Activated naive CD8-positive, alpha-beta T cell treated with anti-CD3 and anti-CD28 coated beads for 36 hours (primary cell): ENCODE measurements around the gene WFDC2. TPM values are rescaled to one million over a fixed set of nuclear protein-coding genes. Genes with fewer than 3 reads are reported as not detected.

Source experiments
- DNase-seq: peaks from one replicate; pipeline ENCODE4 v3.0.0; 2021
- H3K27ac Mint-ChIP-seq: one replicate; pipeline ENCODE4 v1.8.0; 2022; ENCODE audit warnings: mild to moderate bottlenecking, moderate library complexity, mixed read lengths
- H3K27me3 Mint-ChIP-seq: one replicate; pipeline ENCODE4 v1.8.0; 2022; ENCODE audit warnings: mild to moderate bottlenecking, mixed read lengths
- H3K36me3 Mint-ChIP-seq: one replicate; pipeline ENCODE4 v1.8.0; 2021; ENCODE audit warnings: mild to moderate bottlenecking, mixed read lengths
- H3K4me1 Mint-ChIP-seq: one replicate; pipeline ENCODE4 v1.8.0; 2021; ENCODE audit warnings: mixed read lengths
- H3K4me3 Mint-ChIP-seq: one replicate; pipeline ENCODE4 v1.8.0; 2022; ENCODE audit warnings: mild to moderate bottlenecking, moderate library complexity, mixed read lengths
- H3K9me3 Mint-ChIP-seq: one replicate; pipeline ENCODE4 v1.8.0; 2022; ENCODE audit warnings: mixed read lengths
- total RNA-seq, 2 experiments: library from RNA; stranded (reverse); gene quantifications; one replicate each; pipeline ENCODE4 v1.2.3, GENCODE V29; 2021

The WFDC2 gene, protein sequence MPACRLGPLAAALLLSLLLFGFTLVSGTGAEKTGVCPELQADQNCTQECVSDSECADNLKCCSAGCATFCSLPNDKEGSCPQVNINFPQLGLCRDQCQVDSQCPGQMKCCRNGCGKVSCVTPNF
- total RNA-seq: under 1 TPM in 1 of 2 experiments, not detected in 1; 0.98 TPM

DNA sequence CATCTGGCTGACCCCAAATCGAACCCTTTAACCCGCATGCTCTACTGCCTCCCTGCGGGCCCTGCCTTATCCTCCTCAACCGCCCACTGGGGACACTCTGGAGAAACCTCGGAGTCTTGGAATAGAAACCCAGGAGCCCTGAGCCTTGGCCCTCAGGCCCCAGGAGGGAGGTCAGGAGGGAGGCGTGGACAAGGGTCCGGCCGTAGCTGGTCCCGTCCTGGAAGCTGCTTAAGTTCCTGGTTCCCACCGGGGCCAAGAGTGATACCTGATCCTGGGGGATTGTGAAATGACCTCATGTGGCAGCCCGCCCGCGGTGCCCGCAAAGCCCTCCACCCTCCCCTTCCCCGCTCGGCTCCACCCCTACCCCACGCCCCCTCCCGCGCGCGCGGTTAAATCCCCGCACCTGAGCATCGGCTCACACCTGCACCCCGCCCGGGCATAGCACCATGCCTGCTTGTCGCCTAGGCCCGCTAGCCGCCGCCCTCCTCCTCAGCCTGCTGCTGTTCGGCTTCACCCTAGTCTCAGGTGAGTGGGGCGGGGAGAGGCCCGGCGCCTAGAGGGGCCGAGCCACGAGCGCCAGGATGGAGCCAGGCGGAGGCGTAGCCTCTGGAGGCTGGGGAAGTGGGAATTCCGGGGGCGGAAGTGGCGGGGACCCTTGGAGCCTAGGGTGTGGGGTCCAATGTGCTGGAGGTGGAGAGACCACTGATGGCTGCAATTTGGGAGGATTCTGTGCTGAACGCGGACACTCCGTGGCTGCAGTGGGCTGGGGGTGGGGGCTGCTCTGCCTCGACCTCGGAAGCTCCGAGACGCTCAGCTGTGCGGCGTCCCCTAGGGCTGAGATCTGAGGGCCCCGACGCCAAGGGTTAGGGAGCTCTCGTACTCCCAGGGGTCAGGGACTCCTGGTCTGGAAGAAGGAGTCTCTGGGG is at the start of gene WFDC2:
Gene WFDC2, plus strand, starts transcription at position 418 of the 926 bp plus-strand sequence. Its CDS starts 29 bp downstream, at position 447.
- H3K27ac Mint-ChIP-seq: no peak within 1 kb of the TSS
- no peak for DNase-seq
- peaks cover 3% of the 10 kb centered on the region for H3K4me1 Mint-ChIP-seq

GRCh38 chr20:45420125-45420524 is 49.4 kb upstream of the WFDC2 start:
- no peak for DNase-seq
- Mint-ChIP-seq H3K4me1 (peaks cover 22% of the 10 kb centered on the region), H3K9me3 (no peaks in the 10 kb centered on the region), H3K27me3 (no peaks in the 10 kb centered on the region), H3K27ac (peak overlapping the region; percentile 3), H3K36me3 (peaks cover 21% of the 10 kb centered on the region), H3K4me3 (no peak overlapping the region)

More for the DNA sequence above, at the start of gene WFDC2:
- Mint-ChIP-seq H3K9me3 (peaks cover 1% of the 10 kb centered on the region), H3K4me3 (peak within 1 kb of the TSS; percentile 47), H3K36me3 (no peaks in the 10 kb centered on the region), H3K27me3 (peaks cover 41% of the 10 kb centered on the region)

DNA sequence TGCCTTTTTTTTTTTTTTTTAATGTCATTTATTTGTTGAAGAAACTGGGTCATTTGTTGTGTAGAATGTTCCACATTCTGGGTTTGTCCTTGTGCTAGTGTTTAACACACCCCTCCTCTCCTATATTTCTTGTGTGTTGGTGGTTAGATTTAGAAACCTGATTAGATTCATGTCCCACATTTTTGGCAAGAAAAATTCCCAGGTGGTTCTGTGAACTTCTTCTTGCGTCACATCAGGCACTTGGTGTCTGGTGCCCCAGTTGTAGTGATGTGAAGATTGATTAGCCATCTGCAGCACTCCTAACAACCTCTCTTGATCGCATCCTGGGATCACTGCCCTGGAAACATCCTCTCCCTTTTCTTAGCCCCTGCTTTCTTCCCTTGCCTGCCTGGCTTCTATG is 45.9 kb upstream of the WFDC2 start:
- Mint-ChIP-seq H3K27me3 (no peaks in the 10 kb centered on the region), H3K36me3 (peaks cover 26% of the 10 kb centered on the region), H3K27ac (no peak overlapping the region), H3K9me3 (no peaks in the 10 kb centered on the region), H3K4me3 (no peak overlapping the region), H3K4me1 (peaks cover 7% of the 10 kb centered on the region)
- DNase-seq: no peak

GRCh38 chr20:45425561-45425960 is 44.0 kb upstream of the WFDC2 start:
- Mint-ChIP-seq H3K36me3 (peaks cover 15% of the 10 kb centered on the region), H3K9me3 (no peaks in the 10 kb centered on the region), H3K4me1 (no peaks in the 10 kb centered on the region), H3K4me3 (no peak overlapping the region), H3K27ac (no peak overlapping the region), H3K27me3 (no peaks in the 10 kb centered on the region)
- no peak for DNase-seq

DNA sequence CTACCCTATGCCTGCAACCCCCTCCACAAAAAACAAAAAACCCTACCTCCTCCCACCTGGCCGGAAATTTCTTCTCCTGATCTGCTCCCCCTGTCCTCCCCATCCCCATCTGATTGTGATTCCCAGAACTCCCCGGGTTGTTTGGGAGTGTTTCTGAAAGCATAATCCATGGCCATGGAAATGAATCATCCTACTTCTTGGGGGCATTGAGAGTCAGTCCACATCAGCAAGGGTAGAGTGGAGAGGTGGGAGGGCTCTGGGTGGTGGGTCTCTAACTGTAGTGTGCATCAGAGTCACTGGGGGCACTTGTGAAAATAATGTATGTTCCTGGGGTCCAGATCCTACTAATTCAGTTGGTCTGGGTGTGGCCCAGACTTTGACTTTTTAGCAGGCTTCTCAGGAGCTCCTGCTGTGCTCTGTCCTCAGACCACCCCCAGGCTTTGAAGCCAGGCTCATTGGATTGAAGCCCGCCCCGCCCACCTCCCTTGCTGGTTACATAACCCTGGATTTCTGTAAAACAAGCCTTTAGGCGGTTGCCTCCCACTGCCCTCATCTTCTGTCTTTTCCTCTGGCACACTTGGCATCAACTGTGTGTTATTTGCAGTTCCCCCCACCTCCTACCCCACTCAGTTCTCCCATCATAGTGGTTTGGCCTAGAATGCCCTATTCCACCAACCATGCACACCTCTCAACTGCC is 43.1 kb upstream of the WFDC2 start:
- Mint-ChIP-seq H3K4me1 (no peaks in the 10 kb centered on the region), H3K4me3 (no peak overlapping the region), H3K27me3 (no peaks in the 10 kb centered on the region), H3K36me3 (peaks cover 13% of the 10 kb centered on the region), H3K27ac (no peak overlapping the region), H3K9me3 (no peaks in the 10 kb centered on the region)
- DNase-seq: no peak

DNA sequence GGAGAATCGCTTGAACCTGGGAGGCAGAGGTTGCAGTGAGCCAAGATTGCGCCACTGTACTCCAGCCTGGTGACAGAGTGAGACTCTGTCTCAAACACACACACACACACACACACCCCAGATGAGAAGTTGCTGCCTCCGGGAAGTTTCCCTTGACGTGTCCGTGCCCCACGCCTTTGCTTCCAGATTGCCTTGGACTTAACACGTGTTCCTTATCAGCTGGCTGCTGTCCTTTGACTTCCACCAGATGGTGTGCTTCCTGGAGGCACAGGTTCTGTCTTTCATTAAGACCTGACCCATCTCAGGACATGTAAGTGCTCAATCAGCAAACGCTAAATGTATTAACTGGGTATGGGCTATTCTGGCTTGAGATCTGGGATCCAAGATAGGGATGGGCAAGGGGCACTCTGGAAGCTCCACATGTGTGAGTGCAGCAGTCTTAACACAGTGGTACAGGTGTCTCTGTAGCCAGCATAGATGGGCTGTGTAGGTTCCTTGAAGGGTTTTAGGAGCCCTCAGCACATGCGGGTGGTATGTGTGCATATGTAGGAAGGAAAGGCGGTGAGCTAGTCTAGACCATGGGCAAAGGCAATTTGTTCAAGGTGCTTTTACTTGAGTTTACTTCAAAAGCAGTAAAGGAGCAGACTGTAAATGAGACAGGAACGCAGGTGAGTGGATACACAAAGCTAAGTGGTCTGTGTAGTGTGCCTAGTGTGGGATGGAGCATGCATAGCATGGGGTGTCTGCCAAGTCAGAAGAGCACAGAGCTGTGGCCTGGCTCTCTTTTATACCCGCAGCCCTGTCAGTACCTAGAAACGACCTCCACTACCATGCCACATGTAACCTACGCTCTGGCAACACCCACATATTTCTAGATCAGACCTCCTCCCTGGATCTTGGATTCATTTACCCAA is 42.1 kb upstream of the WFDC2 start:
- H3K27ac Mint-ChIP-seq: no peak overlapping the region
- DNase-seq: no peak
- peaks cover 16% of the 10 kb centered on the region for H3K36me3 Mint-ChIP-seq

GRCh38 chr20:45429618-45430017 is 39.9 kb upstream of the WFDC2 start:
- H3K27me3 Mint-ChIP-seq: no peaks in the 10 kb centered on the region
- no peak overlapping the region for H3K4me3 Mint-ChIP-seq

More for the DNA sequence above, 42.1 kb upstream of the WFDC2 start:
- Mint-ChIP-seq H3K27me3 (no peaks in the 10 kb centered on the region), H3K9me3 (no peaks in the 10 kb centered on the region), H3K4me1 (peaks cover 6% of the 10 kb centered on the region), H3K4me3 (no peak overlapping the region)

DNA sequence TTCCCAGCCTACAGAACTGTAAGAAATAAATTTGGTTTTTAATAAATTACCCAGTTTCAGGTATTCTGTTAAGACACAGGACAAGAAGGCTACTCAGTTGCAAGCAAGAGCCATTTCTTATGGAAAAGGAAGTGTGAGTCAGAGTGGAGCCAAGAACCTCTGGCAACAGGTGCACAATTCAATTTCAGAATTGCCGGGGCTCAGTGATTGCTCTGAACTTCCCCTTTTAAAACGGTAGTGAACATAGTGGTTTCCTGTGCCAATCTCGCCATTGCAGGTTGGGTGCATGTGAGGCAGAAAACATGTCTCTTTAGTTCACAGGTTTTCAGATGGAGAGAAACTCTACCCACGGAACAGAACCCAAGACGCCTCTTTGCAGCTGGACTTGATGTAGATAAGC is 37.3 kb upstream of the WFDC2 start:
- peaks cover 17% of the 10 kb centered on the region for H3K36me3 Mint-ChIP-seq
- no peak overlapping the region for H3K4me3 Mint-ChIP-seq
- no peak overlapping the region for H3K27ac Mint-ChIP-seq
- H3K9me3 Mint-ChIP-seq: no peaks in the 10 kb centered on the region
- DNase-seq: no peak
- H3K4me1 Mint-ChIP-seq: peaks cover 11% of the 10 kb centered on the region
- no peaks in the 10 kb centered on the region for H3K27me3 Mint-ChIP-seq

More at GRCh38 chr20:45429618-45430017, 39.9 kb upstream of the WFDC2 start:
- peaks cover 6% of the 10 kb centered on the region for H3K4me1 Mint-ChIP-seq
- no peaks in the 10 kb centered on the region for H3K9me3 Mint-ChIP-seq
- H3K27ac Mint-ChIP-seq: no peak overlapping the region
- DNase-seq: no peak
- peaks cover 23% of the 10 kb centered on the region for H3K36me3 Mint-ChIP-seq

DNA sequence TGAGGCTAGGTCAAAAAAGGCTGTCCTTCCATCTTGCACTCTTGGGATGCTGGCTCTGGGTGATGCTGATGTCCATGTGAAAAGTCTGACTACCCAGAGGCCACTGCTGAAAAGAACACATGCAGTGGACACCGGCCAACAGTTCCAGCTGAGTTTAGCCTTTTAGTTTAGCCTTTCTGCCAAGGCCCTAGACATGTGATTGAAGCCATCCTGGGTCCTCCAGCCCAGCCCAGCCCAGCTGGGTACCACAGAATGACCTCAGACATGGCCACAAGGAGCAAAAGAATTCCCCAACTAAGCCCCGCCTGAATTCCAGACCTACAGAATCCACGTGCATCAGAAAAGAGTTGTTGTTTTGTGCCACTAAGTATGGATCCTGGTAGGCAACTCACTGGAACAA is 36.2 kb upstream of the WFDC2 start:
- no peak overlapping the region for H3K4me3 Mint-ChIP-seq
- peaks cover 17% of the 10 kb centered on the region for H3K36me3 Mint-ChIP-seq
- peaks cover 11% of the 10 kb centered on the region for H3K4me1 Mint-ChIP-seq
- H3K27me3 Mint-ChIP-seq: no peaks in the 10 kb centered on the region
- H3K27ac Mint-ChIP-seq: no peak overlapping the region
- no peaks in the 10 kb centered on the region for H3K9me3 Mint-ChIP-seq
- no peak for DNase-seq

GRCh38 chr20:45433976-45434375 is 35.6 kb upstream of the WFDC2 start:
- Mint-ChIP-seq H3K9me3 (no peaks in the 10 kb centered on the region), H3K4me1 (peaks cover 11% of the 10 kb centered on the region), H3K27me3 (no peaks in the 10 kb centered on the region), H3K36me3 (peaks cover 17% of the 10 kb centered on the region), H3K27ac (no peak overlapping the region), H3K4me3 (no peak overlapping the region)
- DNase-seq: no peak

- Mint-ChIP-seq H3K36me3 (peaks cover 11% of the 10 kb centered on the region), H3K27ac (peak overlapping the region; percentile 26), H3K27me3 (no peaks in the 10 kb centered on the region), H3K4me1 (peaks cover 11% of the 10 kb centered on the region), H3K9me3 (no peaks in the 10 kb centered on the region), H3K4me3 (peak overlapping the region; percentile 68)
- DNase-seq: peak; percentile 84
These were observed 32.6 kb upstream of the WFDC2 start for GRCh38 chr20:45436732-45437485.

GRCh38 chr20:45440424-45440823 is 29.1 kb upstream of the WFDC2 start:
- Mint-ChIP-seq H3K4me1 (peaks cover 21% of the 10 kb centered on the region), H3K9me3 (no peaks in the 10 kb centered on the region), H3K4me3 (no peak overlapping the region), H3K27ac (no peak overlapping the region), H3K36me3 (no peaks in the 10 kb centered on the region), H3K27me3 (peaks cover 14% of the 10 kb centered on the region)
- no peak for DNase-seq

DNA sequence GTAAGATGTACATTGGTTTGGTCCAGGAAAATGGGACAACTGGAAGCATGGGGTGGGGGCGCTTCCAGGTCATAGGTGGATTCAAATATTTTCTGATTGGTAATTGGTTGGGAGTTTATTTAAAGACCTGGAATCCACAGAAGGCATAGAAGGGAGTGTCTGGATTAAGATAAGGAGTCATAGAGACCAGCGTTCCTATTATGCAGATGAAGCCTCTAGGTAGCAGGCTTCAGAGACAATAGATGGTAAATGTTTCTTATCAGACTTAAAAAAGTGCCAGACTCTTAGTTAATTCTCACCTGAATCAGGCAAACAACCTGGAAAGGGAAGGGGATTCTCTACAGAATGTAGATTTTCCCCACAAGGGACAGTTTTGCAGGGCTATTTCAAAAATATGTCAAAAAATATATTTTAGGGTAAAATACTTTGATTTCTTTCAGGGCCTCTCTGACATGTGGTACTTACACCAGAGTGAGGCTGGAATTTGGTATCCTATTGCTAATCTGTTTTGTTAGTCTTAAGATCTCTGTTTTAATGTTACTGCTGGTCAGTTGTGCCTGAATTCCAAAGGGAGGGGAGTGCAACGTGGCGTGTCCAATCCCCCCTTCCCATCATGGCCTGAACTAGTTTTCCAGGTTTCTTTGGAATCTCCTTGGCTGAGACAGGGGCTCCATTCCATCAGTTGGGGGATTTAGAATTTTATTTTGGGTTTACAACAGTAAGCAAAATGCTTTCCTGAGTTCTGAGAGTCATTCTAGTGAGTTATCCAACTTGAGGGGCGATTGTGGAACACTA is 28.5 kb upstream of the WFDC2 start:
- H3K36me3 Mint-ChIP-seq: no peaks in the 10 kb centered on the region
- H3K4me1 Mint-ChIP-seq: peaks cover 26% of the 10 kb centered on the region
- H3K9me3 Mint-ChIP-seq: no peaks in the 10 kb centered on the region
- H3K27ac Mint-ChIP-seq: no peak overlapping the region
- peaks cover 20% of the 10 kb centered on the region for H3K27me3 Mint-ChIP-seq
- no peak overlapping the region for H3K4me3 Mint-ChIP-seq
- DNase-seq: no peak
